LNCaP clone FGC (cell line): ENCODE results near the gene KCND1.

ENCODE experiments used
- DNase-seq: peaks from one replicate; pipeline ENCODE4 v3.0.0-alpha.2; 2011; ENCODE audit warnings: low read depth
- H3K4me3 ChIP-seq: 2 replicates; pipeline ENCODE4 v1.5.1; 2011; ENCODE audit warnings: mild to moderate bottlenecking, low read depth, low read length, control low read depth
- CTCF ChIP-seq: IDR thresholded peaks from 2 replicates; pipeline ENCODE4 v1.5.1; 2012; ENCODE audit warnings: mild to moderate bottlenecking; ENCODE audit not compliant: control insufficient read depth, insufficient read depth; ENCODE audit errors: extremely low read depth

The KCND1 gene

DNA sequence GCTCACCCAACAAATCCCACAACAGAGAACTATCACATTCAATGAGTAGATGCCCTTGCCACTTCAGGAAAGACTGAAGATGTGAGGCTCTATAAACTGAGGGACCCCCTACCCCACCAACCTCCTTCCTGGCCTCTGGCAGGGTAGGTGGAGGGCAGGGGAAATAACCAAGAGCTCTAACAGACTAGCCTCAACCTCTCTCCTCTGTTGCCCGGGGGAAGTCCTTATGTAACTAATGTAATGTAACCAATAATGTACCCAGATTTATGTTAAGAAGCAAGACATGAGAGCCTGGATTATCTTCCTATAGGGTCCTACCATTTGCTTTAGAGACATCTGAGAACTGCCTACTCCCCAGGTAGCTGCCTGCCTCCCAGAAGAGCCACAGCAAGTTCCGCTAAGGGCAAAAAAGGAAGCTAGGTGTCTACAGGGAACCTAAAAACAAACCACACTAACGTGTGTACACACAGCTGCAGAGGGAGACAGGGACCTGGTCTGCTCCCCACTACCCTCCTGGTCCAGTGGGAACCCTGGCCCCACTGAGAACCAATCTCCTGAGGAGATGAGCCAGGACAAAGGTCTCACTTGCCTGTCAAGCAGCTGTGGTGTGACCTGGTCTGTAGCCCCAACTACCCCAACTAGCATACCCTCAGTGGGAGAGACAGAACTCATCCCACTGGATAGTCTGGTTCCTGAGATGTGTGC, 32.0 kb downstream of the KCND1 start:
- TF ChIP-seq CTCF, result no peak
- no peak overlapping the region for H3K4me3 ChIP-seq
- DNase-seq, result no peak

GRCh38 chrX:48938721-48939425, 32.8 kb downstream of the KCND1 start:
- TF ChIP-seq CTCF, result no peak
- no peak overlapping the region for H3K4me3 ChIP-seq
- DNase-seq, result no peak

- TF ChIP-seq CTCF, result no peak
- H3K4me3 ChIP-seq, result no peak overlapping the region
- DNase-seq, result no peak
Observed at GRCh38 chrX:48937054-48937907, 34.4 kb downstream of the KCND1 start.

DNA sequence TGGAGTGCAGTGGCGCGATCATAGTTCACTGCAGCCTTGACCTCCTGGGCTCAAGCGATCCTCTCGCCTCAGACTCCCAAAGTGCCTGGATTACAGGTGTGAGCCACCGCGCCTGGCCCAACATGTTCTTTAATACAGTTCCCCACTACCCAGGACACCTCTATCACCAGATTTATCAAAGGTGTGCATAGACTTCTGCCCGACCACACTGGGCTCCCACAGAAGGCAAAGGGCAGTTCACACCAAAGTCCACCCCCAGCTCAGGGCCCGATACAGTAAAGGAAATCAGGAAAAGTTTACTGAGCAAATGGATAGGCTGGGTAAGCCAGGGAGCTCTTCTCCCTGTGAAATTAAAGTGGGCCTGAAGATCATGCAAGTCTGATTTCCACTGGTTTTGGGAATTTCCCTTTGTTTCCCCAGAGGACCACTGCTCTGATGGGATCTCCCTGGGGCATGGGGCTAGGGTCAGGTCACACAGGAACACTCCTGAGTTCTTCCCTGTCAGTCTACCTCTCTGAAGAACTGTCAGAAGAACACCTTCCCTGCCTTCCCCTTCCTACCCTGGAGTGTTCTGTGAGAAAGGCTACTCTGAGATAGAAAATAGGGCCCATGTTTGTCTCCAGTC, 35.1 kb downstream of the KCND1 start:
- H3K4me3 ChIP-seq, result no peak overlapping the region
- no peak for TF ChIP-seq CTCF
- no peak for DNase-seq

- DNase-seq, result no peak
- H3K4me3 ChIP-seq, result no peak overlapping the region
- no peak for TF ChIP-seq CTCF
Observed at GRCh38 chrX:48935301-48935670, 36.4 kb downstream of the KCND1 start.

DNA sequence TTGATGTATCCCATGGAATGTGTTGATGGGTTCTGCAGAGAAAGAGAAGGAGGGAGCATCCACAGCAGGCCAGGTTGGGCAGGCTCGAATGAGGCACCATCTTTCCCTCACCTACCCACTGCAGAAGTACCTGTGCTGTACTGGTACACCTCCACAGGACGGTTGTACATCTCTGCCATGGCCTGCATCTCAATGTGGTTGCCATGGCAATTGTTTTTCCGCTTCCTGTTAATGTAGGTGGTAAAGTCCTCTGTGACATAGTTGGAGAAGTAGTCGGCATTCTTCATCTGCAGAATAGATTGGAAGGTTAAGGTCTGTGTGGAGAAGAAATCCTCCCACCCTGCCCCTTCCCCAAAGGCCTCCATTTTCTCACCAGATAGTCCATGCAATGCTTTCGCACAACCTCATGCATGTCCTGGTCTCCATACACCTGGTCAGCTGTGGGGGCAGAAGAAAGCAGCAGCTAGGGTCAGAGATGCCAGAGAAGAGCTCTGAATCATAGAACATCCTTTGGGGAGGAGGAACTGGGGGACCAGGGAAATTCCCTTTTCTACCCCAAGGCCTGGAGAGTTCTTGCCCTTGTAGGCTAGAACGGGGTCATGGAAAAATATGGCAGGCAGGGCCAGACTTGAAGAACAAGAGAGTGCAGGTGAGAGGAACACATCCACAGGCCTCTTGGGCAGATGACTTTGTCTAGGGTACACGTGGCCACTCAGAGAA, 36.9 kb downstream of the KCND1 start:
- TF ChIP-seq CTCF, result no peak
- no peak overlapping the region for H3K4me3 ChIP-seq
- no peak for DNase-seq
